ENCODE data around the gene SORBS1.
"Not testable (repeated sequence)": the region's sequence is repeated elsewhere in the genome, so short reads cannot be mapped to it uniquely, and the experiment has no call there.

SORBS1 gene

DNA sequence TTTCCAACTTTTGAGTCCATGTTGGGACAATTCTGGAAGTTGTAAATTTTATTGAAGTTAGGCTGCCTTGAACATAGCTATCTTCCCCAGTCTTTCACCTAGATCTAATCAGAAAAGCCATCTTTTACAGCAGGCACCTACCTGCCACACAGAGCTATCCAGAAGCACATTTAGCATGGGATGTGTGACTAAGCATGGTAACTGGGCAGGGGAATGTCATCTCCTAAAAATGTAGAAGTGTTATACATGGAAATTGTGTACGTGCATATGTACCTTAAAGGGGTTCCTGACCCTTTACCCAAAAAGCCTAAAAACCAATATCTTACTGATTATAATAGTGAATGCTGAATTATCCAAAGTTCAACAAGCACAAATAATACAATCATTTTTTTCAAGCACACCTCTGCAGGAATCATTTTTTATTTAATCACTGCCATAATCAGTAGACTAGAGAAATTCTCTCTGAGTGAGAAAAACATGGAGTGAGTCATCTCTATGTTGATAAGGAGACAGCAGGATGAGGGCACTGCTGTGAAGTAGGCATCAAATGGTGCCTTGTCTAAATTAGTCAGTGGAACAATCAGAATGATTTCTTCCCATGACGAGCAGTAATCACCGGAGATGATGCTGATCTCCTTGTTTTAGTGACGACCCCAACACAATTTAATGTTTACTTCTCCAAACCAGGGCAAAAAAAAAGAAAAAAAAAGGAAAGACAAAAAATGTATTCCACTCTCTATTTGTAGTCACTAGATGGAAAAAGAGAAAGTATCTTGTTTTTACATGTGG lies 75.9 kb downstream of the SORBS1 start:
- DNase-seq (ENCODE audit: low read depth in 2 of 2), result no peak

DNA sequence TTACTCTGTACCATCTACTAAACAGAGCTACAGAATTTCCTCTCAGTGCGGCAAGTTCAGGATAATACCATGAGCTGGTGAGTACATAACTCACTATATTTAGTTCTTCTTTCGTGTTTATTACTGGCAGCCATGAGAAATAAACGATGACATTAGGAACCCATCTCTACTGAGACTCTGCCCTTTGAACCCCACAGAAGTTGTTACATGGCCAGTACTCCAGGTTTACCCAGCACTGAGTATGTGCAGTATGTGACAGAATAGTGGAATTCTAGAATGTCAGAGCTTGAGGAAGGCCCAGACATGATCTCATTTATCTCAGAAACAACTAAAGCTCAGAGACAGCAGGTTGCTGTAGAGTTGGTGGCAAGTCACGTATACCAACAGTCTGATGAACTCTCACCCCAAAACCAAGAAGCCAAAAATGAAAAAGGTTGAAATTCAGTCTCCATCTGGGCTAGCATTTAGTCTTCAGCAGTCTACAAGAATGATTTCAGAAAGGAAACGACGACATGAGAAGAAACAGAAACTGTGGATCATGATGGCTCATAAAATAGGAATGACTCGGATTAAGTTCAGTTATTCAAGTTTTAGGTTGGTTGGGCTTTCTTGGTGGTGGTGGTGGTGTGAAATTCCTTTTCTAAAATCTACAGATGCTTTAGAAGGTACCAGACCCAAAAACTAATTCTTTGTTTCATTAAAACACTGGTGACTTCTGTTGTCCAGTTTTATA lies 78.5 kb downstream of the SORBS1 start:
- no peak for DNase-seq (ENCODE audit: low read depth in 2 of 2)

DNA sequence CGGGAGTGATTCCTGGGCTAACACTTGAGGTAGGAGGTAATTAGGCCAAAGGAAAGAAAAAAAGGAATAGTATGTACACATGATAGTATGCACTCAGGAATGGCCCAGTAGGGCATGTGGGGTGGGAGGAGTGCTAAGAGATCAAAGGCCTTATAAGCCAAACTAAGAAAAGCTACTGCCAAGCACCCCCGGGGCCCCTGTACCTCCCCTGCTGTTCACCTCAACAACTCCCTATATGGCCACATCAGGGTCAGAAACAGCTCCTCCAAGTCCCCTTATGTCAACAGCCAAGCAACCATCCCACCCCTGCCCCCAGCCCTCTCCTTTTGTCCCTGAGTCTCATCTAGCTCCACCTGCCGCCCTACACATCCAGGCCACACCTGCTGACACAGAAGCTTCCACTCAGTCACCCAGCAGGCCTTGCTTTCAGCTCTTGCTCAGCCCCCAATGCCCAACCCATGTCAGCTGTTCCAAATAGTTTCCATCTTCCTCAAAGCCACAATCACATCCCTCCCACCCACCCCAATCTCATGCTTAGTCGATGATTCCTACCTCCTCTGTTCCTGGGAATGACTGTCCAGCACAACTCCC lies 80.2 kb downstream of the SORBS1 start:
- DNase-seq (ENCODE audit: low read depth in 2 of 2), result no peak

GRCh38 chr10:95480102-95480900 lies 80.9 kb downstream of the SORBS1 start:
- no peak for DNase-seq (ENCODE audit: low read depth in 2 of 2)

GRCh38 chr10:95478935-95479334 lies 82.2 kb downstream of the SORBS1 start:
- DNase-seq (ENCODE audit: low read depth in 2 of 2), result no peak

DNA sequence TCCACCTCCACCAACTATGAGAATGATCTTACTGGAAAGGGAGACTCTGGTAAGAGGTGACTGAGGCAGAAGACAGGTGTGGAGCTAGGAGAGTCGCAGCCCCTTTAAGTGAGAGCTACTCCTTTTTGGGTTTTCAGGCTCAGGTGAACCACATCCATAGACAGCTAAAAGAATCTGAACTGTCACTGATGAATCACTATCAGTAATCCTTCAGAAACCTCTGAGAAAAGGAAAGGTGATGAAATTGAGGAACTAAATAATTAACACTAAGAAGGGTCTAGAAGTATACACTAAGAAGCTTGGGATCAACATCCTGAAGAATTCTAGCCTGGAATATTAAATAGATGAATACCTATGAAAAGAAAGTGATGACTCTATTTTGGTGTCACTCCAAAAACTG lies 83.0 kb downstream of the SORBS1 start:
- DNase-seq (ENCODE audit: low read depth in 2 of 2), result no peak

- DNase-seq (ENCODE audit: low read depth in 2 of 2), result no peak
Measured at GRCh38 chr10:95477175-95477520, 84.0 kb downstream of the SORBS1 start.

- no peak for DNase-seq (ENCODE audit: low read depth in 2 of 2)
Measured at GRCh38 chr10:95476469-95477174, 84.5 kb downstream of the SORBS1 start.

GRCh38 chr10:95475827-95476468 lies 85.2 kb downstream of the SORBS1 start:
- DNase-seq (ENCODE audit: low read depth in 2 of 2), result no peak

DNA sequence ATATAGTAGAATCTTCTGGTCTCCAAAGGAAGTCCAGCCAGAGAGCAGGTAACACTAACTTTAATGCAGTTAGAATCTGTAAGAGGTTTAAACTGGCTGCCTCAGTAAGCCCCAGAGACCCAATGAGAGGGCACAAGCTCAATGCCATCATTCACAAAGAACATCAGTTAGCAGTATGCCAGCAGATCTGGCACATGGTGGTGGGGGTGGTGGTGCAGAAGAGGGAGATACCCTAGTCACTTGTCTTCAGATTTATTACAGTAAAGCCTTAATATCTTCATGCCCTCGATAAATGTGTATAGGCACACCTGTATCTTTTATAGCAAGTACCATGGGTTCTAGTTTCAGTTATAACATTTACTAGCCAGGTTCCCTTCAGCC lies 86.2 kb downstream of the SORBS1 start:
- DNase-seq (ENCODE audit: low read depth in 2 of 2), result no peak

DNA sequence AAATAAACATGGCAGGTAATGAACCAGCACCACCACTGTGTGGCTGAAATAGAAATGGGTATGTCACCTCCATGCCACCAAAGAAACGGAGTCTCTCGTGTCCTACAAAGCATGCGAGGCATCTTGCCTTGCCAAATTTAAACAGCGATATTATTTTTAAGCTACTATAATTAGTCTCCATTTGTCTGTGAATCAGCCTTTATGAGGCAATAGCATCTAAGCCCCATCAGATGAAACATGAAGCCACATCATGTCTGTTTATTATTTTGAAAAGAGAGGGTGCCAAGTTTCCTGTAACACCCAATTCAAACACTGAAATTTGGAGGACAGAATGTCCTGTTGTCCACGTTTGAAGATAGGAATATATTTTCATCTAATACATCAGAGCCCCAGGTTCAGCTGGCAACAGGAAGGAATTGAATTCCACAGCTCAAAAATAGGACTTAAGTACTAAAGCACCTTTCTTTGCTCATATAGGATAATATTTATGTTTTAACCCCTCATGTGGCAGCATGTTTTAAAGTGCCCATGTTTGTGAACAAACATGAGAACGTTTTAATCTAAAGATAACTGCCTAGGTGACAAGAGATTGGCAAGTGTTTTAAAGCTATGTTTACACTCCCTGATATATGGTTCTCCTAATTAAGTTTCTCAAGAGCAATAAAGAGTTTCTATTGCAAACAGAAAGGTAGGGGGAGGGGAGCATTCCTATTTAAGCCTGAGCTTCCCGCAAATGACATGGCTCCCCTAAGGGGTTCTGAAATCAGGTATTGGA lies 86.8 kb downstream of the SORBS1 start:
- DNase-seq (ENCODE audit: low read depth in 2 of 2), result no peak

GRCh38 chr10:95472304-95473088 lies 88.7 kb downstream of the SORBS1 start:
- no peak for DNase-seq (ENCODE audit: low read depth in 2 of 2)

DNA sequence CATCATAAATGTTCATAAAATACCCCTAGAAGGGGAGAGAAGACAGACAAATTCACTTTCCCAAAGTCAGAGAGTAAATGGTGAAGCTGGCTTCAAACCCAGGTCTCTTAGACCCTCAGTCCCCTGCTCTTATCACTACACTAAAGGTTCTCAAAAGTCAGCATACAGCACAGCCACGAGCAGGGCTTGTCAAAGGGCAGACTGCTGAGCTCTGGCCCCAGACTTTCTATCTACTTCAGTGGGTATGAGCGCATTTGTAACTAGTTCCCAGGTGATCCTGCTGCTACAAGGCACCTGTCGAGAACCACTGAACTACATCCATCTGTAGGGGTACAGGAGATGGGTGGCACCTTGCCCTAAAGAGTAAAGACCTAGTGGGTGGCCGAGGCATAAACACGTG lies 91.5 kb downstream of the SORBS1 start:
- DNase-seq (ENCODE audit: low read depth in 2 of 2), result no peak

DNA sequence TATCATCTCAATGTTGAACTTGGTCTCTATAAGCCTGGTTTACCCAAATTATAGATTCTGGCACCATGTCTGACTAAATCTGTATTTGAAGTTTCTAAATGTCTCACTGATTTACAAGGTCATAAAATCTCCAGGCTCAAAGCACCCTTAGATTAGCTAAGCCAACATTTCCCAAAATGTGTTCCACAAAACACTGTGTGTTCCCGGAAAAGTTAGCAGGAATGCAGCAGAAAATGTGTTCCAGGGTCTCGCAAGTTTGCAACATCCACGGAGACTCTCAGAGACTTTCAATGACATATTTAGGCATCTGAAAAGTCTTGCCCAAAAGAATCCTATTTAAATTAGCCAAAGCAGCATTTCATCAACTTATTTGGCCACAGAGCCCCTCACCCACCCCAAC lies 91.9 kb downstream of the SORBS1 start:
- no peak for DNase-seq (ENCODE audit: low read depth in 2 of 2)

- DNase-seq (ENCODE audit: low read depth in 2 of 2), result not testable (repeated sequence)
Measured at GRCh38 chr10:95467642-95468041, 93.5 kb downstream of the SORBS1 start.

DNA sequence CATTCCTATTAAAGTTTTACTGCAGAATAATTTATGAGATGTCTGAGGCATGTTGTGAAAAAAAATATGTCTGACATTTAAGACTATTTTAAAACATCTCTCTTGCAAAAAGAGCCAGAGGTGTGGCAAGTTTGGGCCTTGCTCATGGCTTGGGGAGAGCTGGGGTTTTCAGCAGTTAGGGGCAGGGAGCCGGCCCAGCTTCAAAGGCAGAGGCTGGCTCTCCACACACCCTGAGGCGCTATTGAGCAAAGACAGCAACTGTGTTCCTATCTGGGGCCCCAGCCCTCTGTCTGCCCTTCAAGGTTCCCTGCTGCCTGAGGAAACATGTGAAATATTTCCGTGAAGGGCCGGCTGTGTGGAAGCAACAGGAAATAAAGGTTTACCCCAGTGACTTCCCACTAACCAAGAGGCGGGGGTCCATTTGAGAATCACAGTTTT lies 94.0 kb downstream of the SORBS1 start:
- no peak for DNase-seq (ENCODE audit: low read depth in 2 of 2)

GRCh38 chr10:95466436-95466835 lies 94.7 kb downstream of the SORBS1 start:
- DNase-seq (ENCODE audit: low read depth in 2 of 2), result no peak

DNA sequence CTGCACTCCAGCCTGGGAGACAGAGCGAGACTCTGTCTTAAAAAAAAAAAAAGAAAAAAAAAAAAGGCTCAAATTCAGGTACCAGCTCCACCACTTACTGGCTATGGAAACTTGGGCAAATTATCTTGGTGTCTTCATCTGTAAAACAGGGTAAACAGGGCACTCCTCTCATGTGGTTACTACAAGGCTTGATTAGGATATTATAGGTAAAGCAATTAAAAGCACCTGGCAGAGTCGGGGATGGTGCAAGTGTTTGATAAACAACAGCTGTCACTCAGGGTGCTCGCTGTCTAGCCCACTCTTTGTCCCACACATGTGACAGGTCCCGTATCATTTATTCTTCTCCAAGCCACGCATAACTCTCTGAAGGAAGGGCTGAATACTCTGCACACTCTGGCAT lies 96.9 kb downstream of the SORBS1 start:
- no peak for DNase-seq (ENCODE audit: low read depth in 2 of 2)

Measured in stimulated activated CD4-positive, alpha-beta T cell treated with anti-CD3 and anti-CD28 coated beads, Interleukin-12 subunit alpha, Interleukin-12 subunit beta, amount 100 ng/mL, for 24 hours (primary cell).